A549 (cell line): Measurements from ENCODE around the gene SMARCD3. TPM values are rescaled to one million over a fixed set of nuclear protein-coding genes. Genes with fewer than 3 reads are reported as not detected.
A peak's percentile ranks its signal among the peaks of the same experiment; 100 is the strongest.

ENCODE experiments used
- ATAC-seq, 2 experiments: fragments of 200-7000 bp in 1 of 2; fragments of >200 bp in 1 of 2; cut with Nextera tagmentation in 1 of 2; cut with Tn5 transposase in 1 of 2; 3 replicates each; pipeline versions ENCODE4 v1.8.0 to v1.9.1; 2018 to 2020; ENCODE audit warnings: mild to moderate bottlenecking in 1 of 2, moderate library complexity in 1 of 2
- CTCF ChIA-PET: fragments of 300-600 bp; sonication (Branson Sonifier 250); formaldehyde crosslinking; extraction: SDS; loops from one replicate; lab custom pipeline; 2021; ENCODE audit warnings: antibody characterized with exemption, inconsistent platforms; lab: Yijun Ruan, JAX
- POLR2A ChIA-PET: fragments of 350-600 bp; formaldehyde crosslinking; extraction: SDS; loops from one replicate; lab custom pipeline; 2021; ENCODE audit warnings: antibody characterized with exemption, inconsistent platforms; lab: Yijun Ruan, JAX
- DNase-seq, 2 experiments: peaks; one replicate each; pipeline versions ENCODE4 v3.0.0 to v3.0.0-alpha.2; 2011 to 2016; ENCODE audit warnings: low read depth in 1 of 2, low spot score in 1 of 2
- FAIRE-seq: peaks from 2 replicates; lab custom pipeline; 2011; peaks lifted over from hg19 to GRCh38; lab: Jason Lieb, UNC
- H3K27ac ChIP-seq, 2 experiments: fragments of >200 bp; sonication (Bioruptor Twin); formaldehyde crosslinking; 3 replicates each; pipeline ENCODE4 v1.5.1; 2016 to 2017
- H3K4me1 ChIP-seq: fragments of >200 bp; sonication (Bioruptor Twin); formaldehyde crosslinking; 3 replicates; pipeline ENCODE4 v1.6.1; 2016
- H3K4me2 ChIP-seq: fragments of >200 bp; sonication (Bioruptor Twin); formaldehyde crosslinking; 3 replicates; pipeline ENCODE4 v1.6.1; 2016
- H3K4me3 ChIP-seq: fragments of >200 bp; sonication (Bioruptor Twin); formaldehyde crosslinking; 3 replicates; pipeline ENCODE4 v1.5.1; 2016
- H3K9me3 ChIP-seq: fragments of >200 bp; sonication (Bioruptor Twin); formaldehyde crosslinking; 3 replicates; pipeline ENCODE4 v1.6.1; 2016
- BHLHE40 ChIP-seq: IDR thresholded peaks from 2 replicates; pipeline ENCODE4 v1.6.1; 2012; ENCODE audit warnings: low read depth, low read length, inconsistent platforms
- CBX8 ChIP-seq: fragments of 200-600 bp; sonication (generic); IDR thresholded peaks from 2 replicates; pipeline ENCODE4 v1.6.1; 2016
- CHD2 ChIP-seq: fragments of 150-350 bp; IDR thresholded peaks from 2 replicates; pipeline ENCODE4 v1.6.1; 2014; ENCODE audit warnings: low read length; ENCODE audit not compliant: partially characterized antibody
- EHF ChIP-seq: fragments of 250-450 bp; sonication (Bioruptor Pico); IDR thresholded peaks from 2 replicates; pipeline ENCODE4 v1.5.0; 2020; ENCODE audit warnings: mild to moderate bottlenecking
- EHMT2 ChIP-seq: fragments of 200-600 bp; sonication (generic); IDR thresholded peaks from 2 replicates; pipeline ENCODE4 v1.6.1; 2016; ENCODE audit warnings: antibody characterized with exemption, low read depth, mild to moderate bottlenecking, moderate library complexity
- ESRRA ChIP-seq: fragments of 150-350 bp; IDR thresholded peaks from 2 replicates; pipeline ENCODE4 v1.6.1; 2014; ENCODE audit warnings: mild to moderate bottlenecking, low read length, borderline replicate concordance
- FOXS1 ChIP-seq: fragments of 250-450 bp; sonication (Bioruptor Pico); IDR thresholded peaks from 2 replicates; pipeline ENCODE4 v1.5.0; 2020; ENCODE audit warnings: mild to moderate bottlenecking, moderate library complexity
- GATA3 ChIP-seq: IDR thresholded peaks from 2 replicates; pipeline ENCODE4 v1.6.1; 2012; ENCODE audit warnings: borderline replicate concordance
- HDAC2 ChIP-seq: fragments of 200-600 bp; sonication (generic); IDR thresholded peaks from 2 replicates; pipeline ENCODE4 v1.6.1; 2016
- HMGXB4 ChIP-seq: fragments of 250-450 bp; sonication (Bioruptor Pico); IDR thresholded peaks from 2 replicates; pipeline ENCODE4 v1.5.0; 2021; ENCODE audit warnings: mild to moderate bottlenecking, moderate library complexity, borderline replicate concordance
- HOXA7 ChIP-seq: fragments of 250-450 bp; sonication (Bioruptor Pico); IDR thresholded peaks from 2 replicates; pipeline ENCODE4 v1.5.0; 2020; ENCODE audit warnings: mild to moderate bottlenecking, moderate library complexity
- HOXB13 ChIP-seq: fragments of 250-450 bp; sonication (Bioruptor Pico); IDR thresholded peaks from 2 replicates; pipeline ENCODE4 v1.5.0; 2020; ENCODE audit warnings: low read depth, mild to moderate bottlenecking, moderate library complexity
- KDM1A ChIP-seq: fragments of 200-600 bp; sonication (generic); IDR thresholded peaks from 2 replicates; pipeline ENCODE4 v1.6.1; 2016; ENCODE audit warnings: low read depth, mild to moderate bottlenecking
- MAFK ChIP-seq: fragments of 450-650 bp; IDR thresholded peaks from 2 replicates; pipeline ENCODE4 v1.6.1; 2014; ENCODE audit not compliant: partially characterized antibody
- MAZ ChIP-seq: fragments of 150-350 bp; IDR thresholded peaks from 2 replicates; pipeline ENCODE4 v1.6.1; 2014; ENCODE audit warnings: antibody characterized with exemption, low read depth, low read length, borderline replicate concordance
- NFE2L2 ChIP-seq: fragments of 150-350 bp; conservative IDR thresholded peaks from 2 replicates; pipeline ENCODE4 v1.6.1; 2014; ENCODE audit warnings: low read length
- PHF8 ChIP-seq: fragments of 200-600 bp; sonication (generic); IDR thresholded peaks from 2 replicates; pipeline ENCODE4 v1.6.1; 2016; ENCODE audit warnings: low read depth, mild to moderate bottlenecking, antibody characterized with exemption, moderate library complexity, borderline replicate concordance
- POLR2A ChIP-seq: IDR thresholded peaks from 2 replicates; pipeline ENCODE4 v1.6.1; 2012; ENCODE audit warnings: mild to moderate bottlenecking, low read length
- RARB ChIP-seq: fragments of 250-450 bp; sonication (Bioruptor Pico); IDR thresholded peaks from 2 replicates; pipeline ENCODE4 v1.8.0; 2021; ENCODE audit warnings: mild to moderate bottlenecking, moderate library complexity
- RCOR1 ChIP-seq: fragments of 150-350 bp; IDR thresholded peaks from 2 replicates; pipeline ENCODE4 v1.6.1; 2014; ENCODE audit warnings: antibody characterized with exemption, low read length, low read depth
- RNF2 ChIP-seq: fragments of 200-600 bp; sonication (generic); IDR thresholded peaks from 2 replicates; pipeline ENCODE4 v1.6.1; 2016; ENCODE audit warnings: low read depth, mild to moderate bottlenecking, antibody characterized with exemption, moderate library complexity, borderline replicate concordance
- SREBF2 ChIP-seq: fragments of 450-650 bp; IDR thresholded peaks from 2 replicates; pipeline ENCODE4 v1.6.1; 2014; ENCODE audit warnings: mild to moderate bottlenecking, moderate library complexity
- TFCP2L1 ChIP-seq: fragments of 250-450 bp; sonication (Bioruptor Pico); IDR thresholded peaks from 2 replicates; pipeline ENCODE4 v1.5.0; 2021; ENCODE audit warnings: mild to moderate bottlenecking
- TP53 ChIP-seq: fragments of 250-450 bp; sonication (Bioruptor Pico); IDR thresholded peaks from 2 replicates; pipeline ENCODE4 v1.5.0; 2021; ENCODE audit warnings: mild to moderate bottlenecking, moderate library complexity
- ZC3H11A ChIP-seq: fragments of 450-650 bp; IDR thresholded peaks from 2 replicates; pipeline ENCODE4 v1.6.1; 2014; ENCODE audit warnings: antibody characterized with exemption, mild to moderate bottlenecking
- ZSCAN20 ChIP-seq: fragments of 250-450 bp; sonication (Bioruptor Pico); IDR thresholded peaks from 2 replicates; pipeline ENCODE4 v1.8.0; 2022; ENCODE audit warnings: mild to moderate bottlenecking, moderate library complexity
- WGBS: methylation state at CpG from one replicate; pipeline ENCODE4 v1.1.6; 2017; ENCODE audit errors: missing lambda C conversion rate; 5-methylcytosine and 5-hydroxymethylcytosine counted together
- polyA plus RNA-seq, 4 experiments: library from polyadenylated mRNA; depleted of rRNA in 3 of 4; stranded (reverse); fragments of >200 nt; fragmentation: RNase III in 1 of 4; extraction: RNeasy Plus Mini Kit Qiagen cat#74134 plus additional on column Dnase treatment in 1 of 4; gene quantifications; 2 replicates in 3 of 4; 3 replicates in 1 of 4; pipeline ENCODE4 v1.2.3, GENCODE V29; 2011 to 2017
- TF ChIP-seq, protein P1 (sequence below): IDR thresholded peaks from 2 replicates; pipeline ENCODE4 v1.6.1; 2012
- TF ChIP-seq, protein P2 (sequence below): fragments of >200 bp; sonication (Bioruptor Twin); formaldehyde crosslinking; IDR thresholded peaks from 3 replicates; pipeline ENCODE4 v1.6.1; 2016
- TF ChIP-seq, protein P3 (sequence below): fragments of 450-650 bp; IDR thresholded peaks from 2 replicates; pipeline ENCODE4 v1.6.1; 2014; ENCODE audit warnings: antibody characterized with exemption

The SMARCD3 gene
- polyA plus RNA-seq, 2 of the 4 experiments (the other 2 are of a cell fraction) = 11.6 to 12.5 TPM

- Histone ChIP-seq H3K4me2 (no peak overlapping the region), H3K4me1 (no peaks in the 10 kb centered on the region), H3K4me3 (no peak overlapping the region), H3K27ac (no peak overlapping the region)
- no peak for DNase-seq
- no peak for FAIRE-seq
- POLR2A ChIA-PET = no interaction called here
- no peak for ATAC-seq
- 73% methylated on average over 9 of the region's 9 CpGs for WGBS
- TF ChIP-seq EHMT2 (no peak), HOXA7 (CRISPR knock-in tag) (no peak), ESRRA (no peak), HOXB13 (CRISPR knock-in tag) (no peak), MAFK (peak; percentile 63), NFE2L2 (peak; percentile 45; the same call in 1 of the 2 replicates)
- TF ChIP-seq, all 56 proteins: peak for 2
- no peaks in the 10 kb centered on the region for H3K9me3 ChIP-seq
- CTCF ChIA-PET = interaction anchor here (1.7 to 1.8 kb wide), 2 partner anchors 10 to 21 kb away, joined by 5 to 9 read pairs; no protein-coding TSS in a partner anchor
Observed at GRCh38 chr7:151265351-151265931, 16.9 kb upstream of the SMARCD3 start.

DNA sequence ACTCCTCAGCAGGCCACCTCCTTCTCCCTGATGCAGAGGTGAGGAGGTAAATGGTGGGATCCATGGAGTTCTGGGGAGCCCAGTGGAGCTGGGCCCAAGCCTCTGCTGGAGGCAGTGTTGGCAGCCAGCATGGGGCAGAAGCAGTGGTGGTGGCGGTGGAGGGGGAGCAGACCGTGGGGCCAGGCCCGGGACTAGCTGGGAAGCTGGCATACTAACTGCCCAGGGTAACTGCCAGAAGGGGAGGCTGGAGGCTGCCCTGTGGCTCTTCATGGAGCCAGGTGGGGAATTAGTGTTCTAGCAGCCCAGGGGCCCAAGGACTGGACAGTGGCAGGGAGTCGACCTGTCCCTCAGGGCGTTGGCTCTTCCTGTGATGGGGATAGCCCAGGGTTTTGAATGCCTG lies 16.1 kb upstream of the SMARCD3 start:
- Histone ChIP-seq H3K4me1 (no peaks in the 10 kb centered on the region), H3K4me2 (no peak overlapping the region), H3K9me3 (no peaks in the 10 kb centered on the region), H3K4me3 (no peak overlapping the region), H3K27ac (no peak overlapping the region)
- CTCF ChIA-PET = interaction anchor here (1.0 to 1.7 kb wide), 2 partner anchors 20 to 154 kb away, joined by 5 to 9 read pairs; no protein-coding TSS in a partner anchor
- FAIRE-seq (no peak), ATAC-seq (no peak), DNase-seq (no peak)
- TF ChIP-seq HMGXB4 = no peak
- TF ChIP-seq TP53 (CRISPR knock-in tag) = no peak
- no peak for TF ChIP-seq CBX8
- no peak for TF ChIP-seq PHF8
- TF ChIP-seq FOXS1 (CRISPR knock-in tag) = no peak
- TF ChIP-seq, protein P1, sequence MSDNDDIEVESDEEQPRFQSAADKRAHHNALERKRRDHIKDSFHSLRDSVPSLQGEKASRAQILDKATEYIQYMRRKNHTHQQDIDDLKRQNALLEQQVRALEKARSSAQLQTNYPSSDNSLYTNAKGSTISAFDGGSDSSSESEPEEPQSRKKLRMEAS = no peak
- TF ChIP-seq EHMT2 = no peak
- no peak for TF ChIP-seq KDM1A
- TF ChIP-seq MAFK = no peak
- TF ChIP-seq RNF2 = no peak
- no peak for TF ChIP-seq ZSCAN20 (CRISPR knock-in tag)
- no peak for TF ChIP-seq POLR2A
- TF ChIP-seq HOXB13 (CRISPR knock-in tag) = no peak
- no peak for TF ChIP-seq HDAC2
- TF ChIP-seq SREBF2 = no peak
- TF ChIP-seq, protein P2, sequence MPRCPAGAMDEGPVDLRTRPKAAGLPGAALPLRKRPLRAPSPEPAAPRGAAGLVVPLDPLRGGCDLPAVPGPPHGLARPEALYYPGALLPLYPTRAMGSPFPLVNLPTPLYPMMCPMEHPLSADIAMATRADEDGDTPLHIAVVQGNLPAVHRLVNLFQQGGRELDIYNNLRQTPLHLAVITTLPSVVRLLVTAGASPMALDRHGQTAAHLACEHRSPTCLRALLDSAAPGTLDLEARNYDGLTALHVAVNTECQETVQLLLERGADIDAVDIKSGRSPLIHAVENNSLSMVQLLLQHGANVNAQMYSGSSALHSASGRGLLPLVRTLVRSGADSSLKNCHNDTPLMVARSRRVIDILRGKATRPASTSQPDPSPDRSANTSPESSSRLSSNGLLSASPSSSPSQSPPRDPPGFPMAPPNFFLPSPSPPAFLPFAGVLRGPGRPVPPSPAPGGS = no peak
- no peak for TF ChIP-seq EHF (CRISPR knock-in tag)
- no peak for TF ChIP-seq ESRRA
- POLR2A ChIA-PET = no interaction called here
- 51% methylated on average over 5 of the region's 5 CpGs for WGBS

GRCh38 chr7:151261529-151261928 lies 13.0 kb upstream of the SMARCD3 start:
- Histone ChIP-seq H3K27ac (no peak overlapping the region), H3K9me3 (no peaks in the 10 kb centered on the region), H3K4me1 (no peaks in the 10 kb centered on the region), H3K4me2 (no peak overlapping the region), H3K4me3 (no peak overlapping the region)
- POLR2A ChIA-PET = no interaction called here
- DNase-seq (no peak), ATAC-seq (peak in 1 of 2 experiments; percentile 25; a peak in 1 of 6 replicates), FAIRE-seq (no peak)
- CTCF ChIA-PET = interaction anchor here (0.6 to 2.3 kb wide), 7 partner anchors 9 to 131 kb away, joined by 3 to 10 read pairs (median 4); no protein-coding TSS in a partner anchor
- WGBS = 42% methylated on average over 5 of the region's 10 CpGs
- TF ChIP-seq ZC3H11A (no peak), SREBF2 (no peak), MAZ (no peak), TFCP2L1 (CRISPR knock-in tag) (no peak), RARB (CRISPR knock-in tag) (no peak), NFE2L2 (no peak), BHLHE40 (no peak), CHD2 (no peak), POLR2A (no peak), RCOR1 (no peak), GATA3 (no peak)
- TF ChIP-seq, protein P2 = no peak
- TF ChIP-seq, protein P3, sequence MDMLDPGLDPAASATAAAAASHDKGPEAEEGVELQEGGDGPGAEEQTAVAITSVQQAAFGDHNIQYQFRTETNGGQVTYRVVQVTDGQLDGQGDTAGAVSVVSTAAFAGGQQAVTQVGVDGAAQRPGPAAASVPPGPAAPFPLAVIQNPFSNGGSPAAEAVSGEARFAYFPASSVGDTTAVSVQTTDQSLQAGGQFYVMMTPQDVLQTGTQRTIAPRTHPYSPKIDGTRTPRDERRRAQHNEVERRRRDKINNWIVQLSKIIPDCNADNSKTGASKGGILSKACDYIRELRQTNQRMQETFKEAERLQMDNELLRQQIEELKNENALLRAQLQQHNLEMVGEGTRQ = no peak
